Upper lobe of left lung (tissue), 6 donors: ENCODE measurements around the gene GRIA1. TPM values are rescaled to one million over a fixed set of nuclear protein-coding genes. Genes with fewer than 3 reads are reported as not detected.

Experiments used
- ATAC-seq, 2 donors: fragments of 200-7000 bp; cut with Tn5 transposase; one replicate each; pipeline ENCODE4 v1.9.1; 2022; ENCODE audit warnings: mild to moderate bottlenecking in 2 of 2, moderate library complexity in 2 of 2; ENCODE audit not compliant: low FRiP score in 2 of 2
- DNase-seq, 2 donors: peaks; one replicate each; pipeline ENCODE4 v3.0.0-alpha.2; 2019 to 2020
- H3K27ac ChIP-seq, 4 donors: fragments of 200-600 bp; sonication (generic); one replicate each; pipeline ENCODE4 v1.5.1; 2016 to 2019
- H3K27me3 ChIP-seq, 4 donors: fragments of 200-600 bp; sonication (generic); one replicate each; pipeline ENCODE4 v1.5.1; 2017 to 2019
- H3K36me3 ChIP-seq, 4 donors: fragments of 200-600 bp; sonication (generic); one replicate each; pipeline ENCODE4 v1.5.1; 2016 to 2019
- H3K4me1 ChIP-seq, 4 donors: fragments of 200-600 bp; sonication (generic); one replicate each; pipeline ENCODE4 v1.5.1; 2018 to 2019
- H3K4me3 ChIP-seq, 4 donors: fragments of 200-600 bp; sonication (generic); one replicate each; pipeline ENCODE4 v1.5.1; 2017 to 2019; ENCODE audit warnings: mild to moderate bottlenecking in 2 of 4, moderate library complexity in 1 of 4
- H3K9me3 ChIP-seq, 4 donors: fragments of 200-600 bp; sonication (generic); one replicate each; pipeline ENCODE4 v1.5.1; 2018 to 2019
- CTCF ChIP-seq, 6 experiments: fragments of 450-650 bp in 4 of 6; fragments of 200-600 bp in 2 of 6; sonication (generic) in 2 of 6; IDR thresholded peaks; one replicate each; pipeline ENCODE4 v1.5.1; 2016 to 2019; ENCODE audit warnings: antibody characterized with exemption in 6 of 6
- EP300 ChIP-seq, 4 donors: sonication (generic); formaldehyde crosslinking; IDR thresholded peaks; one replicate each; pipeline ENCODE4 v1.5.1; 2017; ENCODE audit warnings: antibody characterized with exemption in 4 of 4, control low read depth in 2 of 4
- POLR2A ChIP-seq, 4 donors: fragments of 450-650 bp; IDR thresholded peaks; one replicate each; pipeline ENCODE4 v1.5.1; 2016 to 2017; ENCODE audit warnings: antibody characterized with exemption in 4 of 4, mild to moderate bottlenecking in 2 of 4
- POLR2AphosphoS5 ChIP-seq, 2 donors: sonication (generic); formaldehyde crosslinking; IDR thresholded peaks; one replicate each; pipeline ENCODE4 v1.5.1; 2017; ENCODE audit warnings: antibody characterized with exemption in 2 of 2
- WGBS, 2 donors: methylation state at CpG; one replicate each; pipeline ENCODE4 v1.1.5; 2017 to 2018; 5-methylcytosine and 5-hydroxymethylcytosine counted together
- total RNA-seq, 6 donors: library from RNA; depleted of rRNA in 4 of 6; stranded (reverse); fragments of >200 nt in 4 of 6; gene quantifications; one replicate each; pipeline versions ENCODE4 v1.1.0 to v1.2.1, GENCODE V29; 2016 to 2021
- donor health status: DM: no; HTN: no; CAD: no; lungs with moderate emphysema.
- donor health status: DM: no; HTN: yes; CAD: no; lungs with severe emphysema.

GRIA1 gene
- total RNA-seq, 6 donors from 2014 or later: 4.3 to 17.8 (median 9.3) TPM

- Histone ChIP-seq H3K27me3 (no peaks in the 10 kb centered on the region), H3K4me1 (no peaks in the 10 kb centered on the region), H3K27ac (no peak overlapping the region), H3K4me3 (no peak overlapping the region), H3K9me3 (no peaks in the 10 kb centered on the region), H3K36me3 (no peaks in the 10 kb centered on the region)
- 89 to 94% methylated on average over 8 of the region's 8 CpGs for WGBS, 2 donors
- peak in 1 of 2 donors; percentile 30 for DNase-seq
- TF ChIP-seq EP300 (IDR thresholded peaks at IDR 0.05) (no peak), CTCF (IDR thresholded peaks at IDR 0.05) (no peak), POLR2AphosphoS5 (IDR thresholded peaks at IDR 0.05) (no peak), POLR2A (IDR thresholded peaks at IDR 0.05) (no peak)
- no peak for ATAC-seq
Measured at GRCh38 chr5:153613672-153614071, 123.2 kb downstream of the GRIA1 start.

DNA sequence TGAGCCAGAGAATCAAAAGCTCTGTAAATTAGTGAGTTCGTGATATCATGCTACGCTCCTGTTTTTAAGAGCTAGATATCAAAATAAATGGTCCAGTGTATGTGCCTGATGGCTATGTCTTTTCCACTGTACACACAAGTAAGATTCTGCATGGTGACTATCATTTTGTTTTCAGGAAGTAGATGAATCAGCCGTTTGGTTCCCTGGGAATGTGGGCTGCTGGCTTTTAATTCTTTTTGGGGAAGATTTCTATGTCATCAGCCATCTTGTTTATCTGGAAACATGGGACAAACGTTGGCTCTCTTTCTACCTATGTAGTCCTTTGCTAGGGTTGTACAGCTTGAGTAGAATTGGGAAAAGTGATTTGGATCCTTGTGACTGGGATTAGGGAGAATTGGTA lies 126.7 kb downstream of the GRIA1 start:
- Histone ChIP-seq H3K4me3 (no peak overlapping the region), H3K9me3 (no peaks in the 10 kb centered on the region), H3K36me3 (no peaks in the 10 kb centered on the region), H3K4me1 (peaks cover 0 to 7% (median 2%) of the 10 kb centered on the region in 4 donors), H3K27ac (no peak overlapping the region), H3K27me3 (no peaks in the 10 kb centered on the region)
- ATAC-seq: no peak
- TF ChIP-seq EP300 (IDR thresholded peaks at IDR 0.05) (no peak), CTCF (IDR thresholded peaks at IDR 0.05) (no peak), POLR2A (IDR thresholded peaks at IDR 0.05) (no peak), POLR2AphosphoS5 (IDR thresholded peaks at IDR 0.05) (no peak)
- 74 to 77% methylated on average over 4 of the region's 4 CpGs for WGBS, 2 donors
- DNase-seq: no peak

DNA sequence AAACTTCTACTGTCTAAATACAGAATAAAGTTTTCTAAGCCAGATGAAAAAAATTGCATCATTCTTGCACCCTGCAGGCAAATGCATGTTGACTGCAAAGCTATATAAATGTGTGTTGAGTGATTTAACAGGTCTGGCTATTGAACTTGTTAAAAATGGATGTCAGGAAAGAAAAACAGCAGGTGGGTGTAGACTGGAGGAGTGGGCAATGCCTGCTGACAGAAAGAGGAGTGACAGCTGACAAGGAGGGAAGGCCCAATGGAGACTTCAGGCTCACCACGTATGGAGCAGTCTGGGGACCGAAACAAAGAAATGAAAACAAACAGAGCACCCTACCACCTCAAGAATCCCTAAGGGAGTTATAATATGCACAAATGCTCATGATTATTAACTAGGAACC lies 127.8 kb downstream of the GRIA1 start:
- no peak for DNase-seq
- ATAC-seq: no peak
- no peak overlapping the region for H3K27ac ChIP-seq
- no peak overlapping the region for H3K4me3 ChIP-seq
- peaks cover 0 to 7% (median 2%) of the 10 kb centered on the region in 4 donors for H3K4me1 ChIP-seq
- H3K27me3 ChIP-seq: no peaks in the 10 kb centered on the region
- no peaks in the 10 kb centered on the region for H3K9me3 ChIP-seq
- 83 to 88% methylated on average over 2 of the region's 2 CpGs for WGBS, 2 donors
- TF ChIP-seq POLR2AphosphoS5 (IDR thresholded peaks at IDR 0.05) (no peak), POLR2A (IDR thresholded peaks at IDR 0.05) (no peak), CTCF (IDR thresholded peaks at IDR 0.05) (no peak), EP300 (IDR thresholded peaks at IDR 0.05) (no peak)
- H3K36me3 ChIP-seq: no peaks in the 10 kb centered on the region

DNA sequence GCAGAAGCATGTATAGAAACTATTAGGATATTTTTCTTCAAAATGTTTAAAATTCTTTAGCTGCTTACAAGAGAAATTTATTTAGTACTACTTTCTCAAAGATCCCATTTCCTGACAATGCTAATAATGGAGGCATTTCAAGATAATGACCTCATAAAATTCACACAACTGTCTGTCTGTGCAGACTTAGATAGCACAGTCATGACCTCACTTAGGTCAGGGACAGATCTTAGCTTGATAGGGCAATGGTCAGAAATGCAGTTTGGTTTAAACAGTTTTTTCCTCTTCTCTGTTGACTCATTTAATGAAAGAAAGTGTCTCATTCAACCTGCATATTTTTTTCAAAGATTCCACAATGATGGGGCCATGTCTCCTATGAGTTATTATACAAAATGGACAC lies 128.4 kb downstream of the GRIA1 start:
- no peak overlapping the region for H3K4me3 ChIP-seq
- no peaks in the 10 kb centered on the region for H3K36me3 ChIP-seq
- TF ChIP-seq POLR2A (IDR thresholded peaks at IDR 0.05): no peak
- no peak for TF ChIP-seq POLR2AphosphoS5 (IDR thresholded peaks at IDR 0.05)
- TF ChIP-seq EP300 (IDR thresholded peaks at IDR 0.05): no peak
- no peak for TF ChIP-seq CTCF (IDR thresholded peaks at IDR 0.05)
- ATAC-seq (no peak), DNase-seq (no peak)
- no peaks in the 10 kb centered on the region for H3K27me3 ChIP-seq
- peaks cover 0 to 7% (median 2%) of the 10 kb centered on the region in 4 donors for H3K4me1 ChIP-seq
- H3K9me3 ChIP-seq: no peaks in the 10 kb centered on the region
- no peak overlapping the region for H3K27ac ChIP-seq

GRCh38 chr5:153619771-153620170 lies 129.3 kb downstream of the GRIA1 start:
- ATAC-seq (peak in 1 of 2 donors; percentile 39), DNase-seq (peak in 1 of 2 donors; percentile 82)
- H3K9me3 ChIP-seq: no peaks in the 10 kb centered on the region
- no peaks in the 10 kb centered on the region for H3K27me3 ChIP-seq
- H3K4me1 ChIP-seq: peaks cover 0 to 7% (median 2%) of the 10 kb centered on the region in 4 donors
- WGBS, 2 donors: 52 to 55% methylated on average over 1 of the region's 1 CpG
- H3K27ac ChIP-seq: peak overlapping the region in 1 of 4 donors; percentile 1
- no peaks in the 10 kb centered on the region for H3K36me3 ChIP-seq
- TF ChIP-seq EP300 (IDR thresholded peaks at IDR 0.05) (peak in 2 of 4 donors; percentile 5 to 68), POLR2AphosphoS5 (IDR thresholded peaks at IDR 0.05) (no peak)
- H3K4me3 ChIP-seq: no peak overlapping the region
